AG04450 (cell line): ENCODE measurements around the gene LRP1. TPM values are rescaled to one million over a fixed set of nuclear protein-coding genes. Genes with fewer than 3 reads are reported as not detected.

Experiments
- CTCF ChIA-PET: fragments of 300-600, 350-600 bp; formaldehyde crosslinking; extraction: SDS; loops from one replicate; lab custom pipeline; 2022; ENCODE audit warnings: antibody characterized with exemption, inconsistent platforms; lab: Charles Lee
- POLR2A ChIA-PET: fragments of 350-600 bp; formaldehyde crosslinking; extraction: SDS; loops from one replicate; lab custom pipeline; 2021; ENCODE audit warnings: antibody characterized with exemption, inconsistent platforms; lab: Yijun Ruan, JAX
- DNase-seq: peaks from one replicate; pipeline ENCODE4 v3.0.0-alpha.2; 2011; ENCODE audit warnings: low read depth, low spot score
- H3K27ac ChIP-seq: one replicate; pipeline ENCODE4 v1.5.1; 2012; ENCODE audit warnings: low read depth, low read length, control low read depth
- H3K27me3 ChIP-seq: one replicate; pipeline ENCODE4 v1.6.0; 2012; ENCODE audit warnings: low read length; ENCODE audit not compliant: control insufficient read depth, insufficient read depth
- H3K4me3 ChIP-seq: 2 replicates; pipeline ENCODE4 v1.5.1; 2011; ENCODE audit warnings: mild to moderate bottlenecking, low read depth, low read length, control low read depth
- H3K9me3 ChIP-seq: 2 replicates; pipeline ENCODE4 v1.5.1; 2012; ENCODE audit warnings: low read length; ENCODE audit not compliant: control insufficient read depth, insufficient read depth
- CTCF ChIP-seq: IDR thresholded peaks from 2 replicates; pipeline ENCODE4 v1.5.1; 2011; ENCODE audit warnings: low read depth, low read length, control low read depth, inconsistent platforms
- polyA plus RNA-seq: library from polyadenylated mRNA; depleted of rRNA; stranded (reverse); fragments of >200 nt; gene quantifications from 2 replicates; pipeline ENCODE4 v1.2.3, GENCODE V29; 2011

Gene LRP1
- polyA plus RNA-seq, 1 experiment: 49.9 TPM

- peaks cover 18% of the 10 kb centered on the region for H3K27me3 ChIP-seq
- H3K27ac ChIP-seq: no peak overlapping the region
- no peak for TF ChIP-seq CTCF
- ChIA-PET CTCF (interaction anchor here (2.2 to 7.0 kb wide), 2 partner anchors 29 to 88 kb away, joined by 5 to 161 read pairs; a partner anchor contains a TSS), POLR2A (interaction anchor here (0.7 to 4.7 kb wide), 3 partner anchors 18 to 28 kb away, joined by 3 to 24 read pairs (median 3); partner anchors contain the start of gene SHMT2)
- no peak for DNase-seq
- H3K4me3 ChIP-seq: no peak overlapping the region
- H3K9me3 ChIP-seq: no peaks in the 10 kb centered on the region; the same call in 1 of the 2 replicates
Observed at GRCh38 chr12:57211791-57212700, 83.8 kb downstream of the LRP1 start.

- no peak for TF ChIP-seq CTCF
- POLR2A ChIA-PET: interaction anchor here (0.6 to 4.7 kb wide), 5 partner anchors 17 to 102 kb away, joined by 3 to 24 read pairs (median 6); partner anchors contain the start of genes SHMT2 and STAT6
- no peak overlapping the region for H3K4me3 ChIP-seq
Observed at GRCh38 chr12:57212701-57213057, 84.4 kb downstream of the LRP1 start.

GRCh38 chr12:57213058-57213715, 84.9 kb downstream of the LRP1 start:
- peak; percentile 96 for TF ChIP-seq CTCF
- CTCF ChIA-PET: interaction anchor here (0.7 to 7.0 kb wide), 16 partner anchors 10 to 250 kb away, joined by 3 to 161 read pairs (median 5); partner anchors contain the start of genes GLI1 and SHMT2
- DNase-seq: peak; percentile 65
- POLR2A ChIA-PET: interaction anchor here (0.6 to 4.7 kb wide), 8 partner anchors 17 to 121 kb away, joined by 3 to 24 read pairs (median 4); partner anchors contain the start of genes SHMT2 and STAT6
- H3K4me3 ChIP-seq: no peak overlapping the region
- H3K27me3 ChIP-seq: peaks cover 28% of the 10 kb centered on the region
- H3K9me3 ChIP-seq: no peaks in the 10 kb centered on the region; the same call in 1 of the 2 replicates
- H3K27ac ChIP-seq: peak overlapping the region; percentile 11

More at GRCh38 chr12:57212701-57213057, 84.4 kb downstream of the LRP1 start:
- H3K27ac ChIP-seq: peak overlapping the region; percentile 11
- CTCF ChIA-PET: interaction anchor here (1.6 to 7.0 kb wide), 5 partner anchors 18 to 246 kb away, joined by 4 to 161 read pairs (median 7); partner anchors contain the start of genes GLI1 and SHMT2
- no peak for DNase-seq
- H3K9me3 ChIP-seq: no peaks in the 10 kb centered on the region; the same call in 1 of the 2 replicates
- H3K27me3 ChIP-seq: peaks cover 23% of the 10 kb centered on the region

GRCh38 chr12:57213763-57214397, 85.6 kb downstream of the LRP1 start:
- peaks cover 30% of the 10 kb centered on the region for H3K27me3 ChIP-seq
- ChIA-PET POLR2A (interaction anchor here (0.5 to 4.7 kb wide), 9 partner anchors 16 to 122 kb away, joined by 3 to 24 read pairs (median 3); partner anchors contain the start of genes SHMT2 and STAT6), CTCF (interaction anchor here (0.6 to 7.0 kb wide), 28 partner anchors 10 to 249 kb away, joined by 3 to 161 read pairs (median 4); partner anchors contain the start of genes GLI1, INHBE and SHMT2)
- H3K27ac ChIP-seq: no peak overlapping the region
- no peaks in the 10 kb centered on the region; the same call in 1 of the 2 replicates for H3K9me3 ChIP-seq
- no peak overlapping the region for H3K4me3 ChIP-seq
- no peak for TF ChIP-seq CTCF
- no peak for DNase-seq
